MM.1S (cell line): ENCODE measurements around the gene MRPL41.
"Not testable (repeated sequence)": the region's sequence is repeated elsewhere in the genome, so short reads cannot be mapped to it uniquely, and the experiment has no call there.

ENCODE experiments used
- DNase-seq: peaks from one replicate; pipeline ENCODE4 v3.0.0-alpha.2; 2015
- H2AFZ ChIP-seq: fragments of 300-600 bp; sonication (generic); 2 replicates; pipeline ENCODE4 v1.6.0; 2016; ENCODE audit warnings: antibody characterized with exemption, low read length
- H3F3A ChIP-seq: fragments of 300-600 bp; sonication (generic); 2 replicates; pipeline ENCODE4 v1.6.1; 2016; ENCODE audit warnings: mild to moderate bottlenecking, antibody characterized with exemption, low read length, moderate library complexity, mixed read lengths; ENCODE audit not compliant: insufficient read depth
- H3K27ac ChIP-seq: fragments of 300-600 bp; sonication (generic); 2 replicates; pipeline ENCODE4 v1.5.1; 2016; ENCODE audit warnings: mild to moderate bottlenecking, low read length
- H3K27me3 ChIP-seq: fragments of 300-600 bp; sonication (generic); replicated peaks from 2 replicates; pipeline ENCODE4 v1.6.0; 2016; ENCODE audit warnings: low read length; ENCODE audit not compliant: insufficient read depth
- H3K36me3 ChIP-seq: fragments of 300-600 bp; sonication (generic); replicated peaks from 2 replicates; pipeline ENCODE4 v1.6.1; 2016; ENCODE audit warnings: mild to moderate bottlenecking, low read length, mixed read lengths; ENCODE audit not compliant: insufficient read depth
- H3K4me1 ChIP-seq: fragments of 300-600 bp; sonication (generic); 2 replicates; pipeline ENCODE4 v1.6.1; 2016; ENCODE audit warnings: low read length, mixed read lengths
- H3K4me2 ChIP-seq: fragments of 300-600 bp; sonication (generic); 2 replicates; pipeline ENCODE4 v1.6.0; 2016; ENCODE audit warnings: low read depth, low read length
- H3K4me3 ChIP-seq: fragments of 300-600 bp; sonication (generic); 2 replicates; pipeline ENCODE4 v1.5.1; 2016; ENCODE audit warnings: low read length, mixed read lengths
- H3K79me2 ChIP-seq: fragments of 300-600 bp; sonication (generic); 2 replicates; pipeline ENCODE4 v1.6.1; 2016; ENCODE audit warnings: mixed run types, low read length, mixed read lengths
- H3K9ac ChIP-seq: fragments of 300-600 bp; sonication (generic); 2 replicates; pipeline ENCODE4 v1.6.1; 2016; ENCODE audit warnings: low read length, mixed read lengths
- H3K9me2 ChIP-seq: fragments of 300-600 bp; sonication (generic); replicated peaks from 2 replicates; pipeline ENCODE4 v1.6.1; 2016; ENCODE audit warnings: mild to moderate bottlenecking, low read length, mixed read lengths; ENCODE audit not compliant: insufficient read depth
- H3K9me3 ChIP-seq: fragments of 300-600 bp; sonication (generic); replicated peaks from 2 replicates; pipeline ENCODE4 v1.6.1; 2016; ENCODE audit warnings: mild to moderate bottlenecking, low read length, mixed read lengths; ENCODE audit not compliant: insufficient read depth
- H4K20me1 ChIP-seq: fragments of 300-600 bp; sonication (generic); 2 replicates; pipeline ENCODE4 v1.6.1; 2016; ENCODE audit warnings: mild to moderate bottlenecking, low read length, moderate library complexity, mixed read lengths; ENCODE audit not compliant: insufficient read depth
- EZH2 ChIP-seq: fragments of 300-600 bp; sonication (generic); optimal IDR thresholded peaks from 2 replicates; pipeline ENCODE3; 2017; ENCODE audit warnings: low read depth, mild to moderate bottlenecking, antibody characterized with exemption, low read length, mixed read lengths
- EZH2phosphoT487 ChIP-seq: fragments of 300-600 bp; sonication (generic); IDR thresholded peaks from 2 replicates; pipeline ENCODE4 v1.6.1; 2018; ENCODE audit warnings: antibody characterized with exemption, low read length
- TF ChIP-seq, protein P1 (sequence below): fragments of 300-600 bp; sonication (generic); IDR thresholded peaks from 2 replicates; pipeline ENCODE4 v1.5.1; 2016; ENCODE audit warnings: antibody characterized with exemption, low read length, mixed read lengths

MRPL41 gene

DNA sequence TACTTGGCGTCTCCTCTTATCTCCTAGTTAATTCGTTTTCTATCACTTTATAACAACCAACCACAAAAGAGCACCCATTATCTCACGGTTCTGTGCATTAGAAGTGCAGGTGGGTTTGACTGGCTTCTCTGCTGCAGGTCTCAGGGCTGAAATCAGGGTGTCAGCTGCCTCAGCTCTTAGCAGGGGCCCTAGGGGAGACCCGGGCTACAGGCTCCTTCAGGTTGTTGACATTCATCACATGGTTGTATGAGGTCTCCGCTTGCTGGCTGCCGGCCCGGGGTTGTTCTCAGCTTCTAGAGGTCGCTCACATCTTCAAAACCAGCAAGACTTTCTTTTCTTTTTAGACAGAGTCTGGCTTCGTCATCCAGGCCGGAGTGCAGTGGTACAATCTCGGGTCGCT, 41.5 kb downstream of the MRPL41 start:
- H3F3A ChIP-seq: no peaks in the 10 kb centered on the region
- DNase-seq: no peak
- H4K20me1 ChIP-seq: no peaks in the 10 kb centered on the region; the same call in 1 of the 2 replicates
- H3K9me3 ChIP-seq: no peaks in the 10 kb centered on the region
- H3K27ac ChIP-seq: no peak overlapping the region
- no peak for TF ChIP-seq EZH2
- TF ChIP-seq EZH2phosphoT487: no peak
- H2AFZ ChIP-seq: no peak overlapping the region
- no peaks in the 10 kb centered on the region for H3K9me2 ChIP-seq
- H3K79me2 ChIP-seq: peaks cover 17% of the 10 kb centered on the region
- H3K4me2 ChIP-seq: no peak overlapping the region
- no peaks in the 10 kb centered on the region for H3K27me3 ChIP-seq
- no peaks in the 10 kb centered on the region for H3K36me3 ChIP-seq
- no peak overlapping the region for H3K4me3 ChIP-seq
- peaks cover 6% of the 10 kb centered on the region for H3K4me1 ChIP-seq
- H3K9ac ChIP-seq: no peak overlapping the region

DNA sequence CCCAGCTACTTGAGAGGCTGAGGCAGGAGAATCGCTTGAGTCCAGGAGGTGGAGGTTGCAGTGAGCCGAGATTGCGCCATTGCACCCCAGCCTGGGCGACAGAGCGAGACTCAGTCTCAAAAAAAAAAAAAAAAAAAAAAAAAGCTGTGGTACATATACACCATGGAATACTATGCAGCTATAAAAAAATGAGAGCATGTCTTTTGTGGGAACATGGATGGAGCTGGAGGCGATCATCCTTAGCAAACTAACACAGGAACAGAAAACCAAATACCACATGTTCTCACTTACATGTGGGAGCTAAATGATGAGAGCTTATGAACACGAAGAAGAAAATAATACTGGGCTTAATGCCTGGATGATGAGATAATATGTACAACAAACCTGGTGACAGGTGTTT, 44.9 kb downstream of the MRPL41 start:
- not testable (repeated sequence) for H2AFZ ChIP-seq, H3K4me1 ChIP-seq, H3K79me2 ChIP-seq, DNase-seq, H4K20me1 ChIP-seq, H3K36me3 ChIP-seq, H3K4me3 ChIP-seq, H3K9me2 ChIP-seq, H3K4me2 ChIP-seq, H3K27ac ChIP-seq, H3K9me3 ChIP-seq, H3F3A ChIP-seq, H3K27me3 ChIP-seq, H3K9ac ChIP-seq

DNA sequence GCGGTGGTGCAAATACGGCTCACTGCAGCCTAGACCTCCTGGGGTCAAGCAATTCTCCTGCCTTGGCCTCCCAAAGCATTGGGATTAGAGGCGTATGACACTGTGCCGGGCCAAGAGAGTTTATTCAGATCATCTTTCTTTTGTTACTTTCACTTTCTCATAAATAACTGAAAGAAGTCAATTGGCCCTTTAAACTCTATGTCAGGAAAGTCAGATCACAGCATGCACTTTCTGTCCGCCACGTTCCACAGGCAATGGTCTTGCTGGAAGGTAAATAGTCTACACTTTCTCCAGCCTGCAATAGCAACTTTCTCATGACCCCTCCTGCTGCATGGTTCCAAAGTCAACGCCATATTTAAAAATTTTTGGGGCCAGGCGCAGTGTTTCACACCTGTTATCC, 47.3 kb downstream of the MRPL41 start:
- no peak for DNase-seq
- H3K9ac ChIP-seq: no peak overlapping the region
- H3K4me1 ChIP-seq: no peaks in the 10 kb centered on the region
- H2AFZ ChIP-seq: no peak overlapping the region
- no peaks in the 10 kb centered on the region for H3K79me2 ChIP-seq
- TF ChIP-seq, protein P1, sequence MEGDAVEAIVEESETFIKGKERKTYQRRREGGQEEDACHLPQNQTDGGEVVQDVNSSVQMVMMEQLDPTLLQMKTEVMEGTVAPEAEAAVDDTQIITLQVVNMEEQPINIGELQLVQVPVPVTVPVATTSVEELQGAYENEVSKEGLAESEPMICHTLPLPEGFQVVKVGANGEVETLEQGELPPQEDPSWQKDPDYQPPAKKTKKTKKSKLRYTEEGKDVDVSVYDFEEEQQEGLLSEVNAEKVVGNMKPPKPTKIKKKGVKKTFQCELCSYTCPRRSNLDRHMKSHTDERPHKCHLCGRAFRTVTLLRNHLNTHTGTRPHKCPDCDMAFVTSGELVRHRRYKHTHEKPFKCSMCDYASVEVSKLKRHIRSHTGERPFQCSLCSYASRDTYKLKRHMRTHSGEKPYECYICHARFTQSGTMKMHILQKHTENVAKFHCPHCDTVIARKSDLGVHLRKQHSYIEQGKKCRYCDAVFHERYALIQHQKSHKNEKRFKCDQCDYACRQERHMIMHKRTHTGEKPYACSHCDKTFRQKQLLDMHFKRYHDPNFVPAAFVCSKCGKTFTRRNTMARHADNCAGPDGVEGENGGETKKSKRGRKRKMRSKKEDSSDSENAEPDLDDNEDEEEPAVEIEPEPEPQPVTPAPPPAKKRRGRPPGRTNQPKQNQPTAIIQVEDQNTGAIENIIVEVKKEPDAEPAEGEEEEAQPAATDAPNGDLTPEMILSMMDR: no peak
- TF ChIP-seq EZH2phosphoT487 (no peak), EZH2 (no peak)
- no peaks in the 10 kb centered on the region for H4K20me1 ChIP-seq
- H3K4me3 ChIP-seq: no peak overlapping the region
- H3K27me3 ChIP-seq: peaks cover 2% of the 10 kb centered on the region; the same call in 1 of the 2 replicates
- no peaks in the 10 kb centered on the region for H3K9me3 ChIP-seq
- H3K9me2 ChIP-seq: no peaks in the 10 kb centered on the region
- no peak overlapping the region for H3K27ac ChIP-seq
- H3K36me3 ChIP-seq: no peaks in the 10 kb centered on the region
- 0 out of 2 replicates have a peak, but pooled peaks cover 8% of the 10 kb centered on the region for H3F3A ChIP-seq
- no peak overlapping the region for H3K4me2 ChIP-seq
